ENCODE results near the gene AFG1L.

DNA sequence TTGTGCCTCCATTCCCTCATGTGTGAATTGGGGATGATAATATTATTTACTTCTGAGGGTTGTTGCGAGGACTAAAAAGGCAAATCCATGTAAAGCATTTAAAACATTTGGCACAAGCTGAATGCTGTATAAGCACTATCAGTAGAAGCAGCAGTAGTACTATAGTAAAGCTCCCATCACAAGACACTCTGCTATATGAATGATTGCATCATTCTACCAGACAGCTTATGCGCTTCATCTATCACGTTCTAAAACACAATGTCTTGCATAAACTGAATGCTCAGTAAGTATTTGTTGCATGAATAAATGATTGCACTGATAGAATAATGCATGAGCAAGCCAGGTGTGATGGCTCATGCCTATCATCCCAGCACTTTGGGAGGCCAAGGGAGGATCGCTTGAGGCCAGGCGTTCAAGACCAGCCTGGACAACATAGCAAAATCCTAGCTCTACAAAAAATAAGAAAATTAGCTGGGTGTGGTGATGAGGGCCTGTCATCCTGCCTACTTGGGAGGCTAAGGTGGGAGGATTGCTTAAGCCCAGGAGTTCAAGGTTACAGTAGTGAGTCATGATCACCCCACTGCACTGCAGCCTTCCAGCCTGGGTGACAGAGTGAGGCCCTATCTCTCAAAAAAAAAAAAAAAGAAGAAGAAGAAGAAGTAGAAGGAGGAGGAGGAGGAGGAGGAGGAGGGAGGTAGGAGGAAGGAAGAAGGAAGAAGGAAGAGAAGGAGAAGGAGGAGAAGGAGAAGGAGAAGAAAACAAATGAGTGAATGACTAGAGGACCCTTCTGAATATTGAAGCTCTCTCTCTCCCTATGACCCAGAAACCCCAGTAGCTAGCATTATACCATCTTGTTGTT lies 215.8 kb downstream of the AFG1L start:
- TF ChIP-seq, protein P1, sequence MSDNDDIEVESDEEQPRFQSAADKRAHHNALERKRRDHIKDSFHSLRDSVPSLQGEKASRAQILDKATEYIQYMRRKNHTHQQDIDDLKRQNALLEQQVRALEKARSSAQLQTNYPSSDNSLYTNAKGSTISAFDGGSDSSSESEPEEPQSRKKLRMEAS (IDR thresholded peaks at IDR 0.05) = no peak
- TF ChIP-seq, protein P2, sequence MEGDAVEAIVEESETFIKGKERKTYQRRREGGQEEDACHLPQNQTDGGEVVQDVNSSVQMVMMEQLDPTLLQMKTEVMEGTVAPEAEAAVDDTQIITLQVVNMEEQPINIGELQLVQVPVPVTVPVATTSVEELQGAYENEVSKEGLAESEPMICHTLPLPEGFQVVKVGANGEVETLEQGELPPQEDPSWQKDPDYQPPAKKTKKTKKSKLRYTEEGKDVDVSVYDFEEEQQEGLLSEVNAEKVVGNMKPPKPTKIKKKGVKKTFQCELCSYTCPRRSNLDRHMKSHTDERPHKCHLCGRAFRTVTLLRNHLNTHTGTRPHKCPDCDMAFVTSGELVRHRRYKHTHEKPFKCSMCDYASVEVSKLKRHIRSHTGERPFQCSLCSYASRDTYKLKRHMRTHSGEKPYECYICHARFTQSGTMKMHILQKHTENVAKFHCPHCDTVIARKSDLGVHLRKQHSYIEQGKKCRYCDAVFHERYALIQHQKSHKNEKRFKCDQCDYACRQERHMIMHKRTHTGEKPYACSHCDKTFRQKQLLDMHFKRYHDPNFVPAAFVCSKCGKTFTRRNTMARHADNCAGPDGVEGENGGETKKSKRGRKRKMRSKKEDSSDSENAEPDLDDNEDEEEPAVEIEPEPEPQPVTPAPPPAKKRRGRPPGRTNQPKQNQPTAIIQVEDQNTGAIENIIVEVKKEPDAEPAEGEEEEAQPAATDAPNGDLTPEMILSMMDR (IDR thresholded peaks at IDR 0.05; ENCODE audit: low read depth, low read length, missing input control) = no peak
- TF ChIP-seq EGR1 (IDR thresholded peaks at IDR 0.05; ENCODE audit: low read depth in 2 of 2) = no peak
- no peak for TF ChIP-seq TAF1 (conservative IDR thresholded peaks at IDR 0.05)
- no peak for TF ChIP-seq RAD21 (IDR thresholded peaks at IDR 0.05)
- TF ChIP-seq GABPA (IDR thresholded peaks at IDR 0.05 in 1 of 2, conservative IDR thresholded peaks at IDR 0.05 in 1 of 2) = no peak
- TF ChIP-seq SP1 (IDR thresholded peaks at IDR 0.05) = no peak
- TF ChIP-seq, protein P3, sequence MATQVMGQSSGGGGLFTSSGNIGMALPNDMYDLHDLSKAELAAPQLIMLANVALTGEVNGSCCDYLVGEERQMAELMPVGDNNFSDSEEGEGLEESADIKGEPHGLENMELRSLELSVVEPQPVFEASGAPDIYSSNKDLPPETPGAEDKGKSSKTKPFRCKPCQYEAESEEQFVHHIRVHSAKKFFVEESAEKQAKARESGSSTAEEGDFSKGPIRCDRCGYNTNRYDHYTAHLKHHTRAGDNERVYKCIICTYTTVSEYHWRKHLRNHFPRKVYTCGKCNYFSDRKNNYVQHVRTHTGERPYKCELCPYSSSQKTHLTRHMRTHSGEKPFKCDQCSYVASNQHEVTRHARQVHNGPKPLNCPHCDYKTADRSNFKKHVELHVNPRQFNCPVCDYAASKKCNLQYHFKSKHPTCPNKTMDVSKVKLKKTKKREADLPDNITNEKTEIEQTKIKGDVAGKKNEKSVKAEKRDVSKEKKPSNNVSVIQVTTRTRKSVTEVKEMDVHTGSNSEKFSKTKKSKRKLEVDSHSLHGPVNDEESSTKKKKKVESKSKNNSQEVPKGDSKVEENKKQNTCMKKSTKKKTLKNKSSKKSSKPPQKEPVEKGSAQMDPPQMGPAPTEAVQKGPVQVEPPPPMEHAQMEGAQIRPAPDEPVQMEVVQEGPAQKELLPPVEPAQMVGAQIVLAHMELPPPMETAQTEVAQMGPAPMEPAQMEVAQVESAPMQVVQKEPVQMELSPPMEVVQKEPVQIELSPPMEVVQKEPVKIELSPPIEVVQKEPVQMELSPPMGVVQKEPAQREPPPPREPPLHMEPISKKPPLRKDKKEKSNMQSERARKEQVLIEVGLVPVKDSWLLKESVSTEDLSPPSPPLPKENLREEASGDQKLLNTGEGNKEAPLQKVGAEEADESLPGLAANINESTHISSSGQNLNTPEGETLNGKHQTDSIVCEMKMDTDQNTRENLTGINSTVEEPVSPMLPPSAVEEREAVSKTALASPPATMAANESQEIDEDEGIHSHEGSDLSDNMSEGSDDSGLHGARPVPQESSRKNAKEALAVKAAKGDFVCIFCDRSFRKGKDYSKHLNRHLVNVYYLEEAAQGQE (IDR thresholded peaks at IDR 0.05) = no peak

Measured in liver (tissue), 3 donors.